CD8-positive, alpha-beta memory T cell (primary cell): Measurements from ENCODE around the gene TNFSF10. TPM values are rescaled to one million over a fixed set of nuclear protein-coding genes. Genes with fewer than 3 reads are reported as not detected.

Source experiments
- CTCF ChIA-PET: fragments of 350-600 bp; sonication (Branson Sonifier 250); formaldehyde crosslinking; loops from one replicate; lab custom pipeline; 2021; ENCODE audit warnings: antibody characterized with exemption; lab: Charles Lee
- POLR2A ChIA-PET: fragments of 350-600 bp; sonication (Branson Sonifier 250); formaldehyde crosslinking; loops from one replicate; lab custom pipeline; 2021; ENCODE audit warnings: antibody characterized with exemption; lab: Charles Lee
- DNase-seq, 5 donors: peaks; one replicate each; pipeline versions ENCODE4 v3.0.0 to v3.0.0-alpha.2; 2020 to 2022; ENCODE audit warnings: mixed read lengths in 1 of 5
- H3K27ac ChIP-seq: one replicate; pipeline ENCODE4 v1.7.0; 2013; ENCODE audit warnings: low read depth, mild to moderate bottlenecking, low read length, moderate library complexity
- H3K27me3 ChIP-seq: 2 replicates; pipeline ENCODE4 v1.7.0; 2013; ENCODE audit warnings: low read length, mild to moderate bottlenecking; ENCODE audit not compliant: insufficient read depth, poor library complexity, severe bottlenecking
- H3K36me3 ChIP-seq: 2 replicates; pipeline ENCODE4 v1.7.0; 2013; ENCODE audit warnings: mild to moderate bottlenecking, low read length, moderate library complexity; ENCODE audit not compliant: insufficient read depth
- H3K4me1 ChIP-seq: 2 replicates; pipeline ENCODE4 v1.7.0; 2013; ENCODE audit warnings: mild to moderate bottlenecking, low read length, moderate library complexity; ENCODE audit not compliant: insufficient read depth
- H3K4me3 ChIP-seq: 2 replicates; pipeline ENCODE4 v1.7.0; 2013; ENCODE audit warnings: mild to moderate bottlenecking, low read length
- H3K9me3 ChIP-seq: 2 replicates; pipeline ENCODE4 v1.7.0; 2013; ENCODE audit warnings: mild to moderate bottlenecking, low read length
- H3K27ac Mint-ChIP-seq, 8 donors: one replicate each; pipeline ENCODE4 v1.8.0; 2020 to 2021; ENCODE audit warnings: mixed read lengths in 8 of 8, mild to moderate bottlenecking in 6 of 8, inconsistent platforms in 3 of 8, moderate library complexity in 3 of 8
- H3K27me3 Mint-ChIP-seq, 2 donors: one replicate each; pipeline ENCODE4 v1.8.0; 2020 to 2021; ENCODE audit warnings: mixed read lengths in 2 of 2, mild to moderate bottlenecking in 1 of 2, moderate library complexity in 1 of 2
- H3K36me3 Mint-ChIP-seq, 3 donors: one replicate each; pipeline ENCODE4 v1.8.0; 2020 to 2021; ENCODE audit warnings: mixed read lengths in 3 of 3, inconsistent platforms in 1 of 3, mild to moderate bottlenecking in 1 of 3
- H3K4me1 Mint-ChIP-seq, 3 donors: one replicate each; pipeline ENCODE4 v1.8.0; 2020 to 2021; ENCODE audit warnings: mixed read lengths in 3 of 3, inconsistent platforms in 1 of 3, mild to moderate bottlenecking in 1 of 3
- H3K4me3 Mint-ChIP-seq, 7 donors: one replicate each; pipeline ENCODE4 v1.8.0; 2020 to 2021; ENCODE audit warnings: mixed read lengths in 7 of 7, mild to moderate bottlenecking in 6 of 7, moderate library complexity in 4 of 7, inconsistent platforms in 2 of 7
- H3K9me3 Mint-ChIP-seq, 5 donors: one replicate each; pipeline ENCODE4 v1.8.0; 2020 to 2022; ENCODE audit warnings: mixed read lengths in 5 of 5, mild to moderate bottlenecking in 3 of 5, moderate library complexity in 2 of 5, inconsistent platforms in 1 of 5
- polyA plus RNA-seq: library from polyadenylated mRNA; unstranded; fragments of 300-500 nt; fragmentation: Illumina TruSeq; gene quantifications from one replicate; pipeline ENCODE4 v1.2.3, GENCODE V29; 2021
- total RNA-seq, 2 experiments: library from RNA; stranded (reverse); gene quantifications; one replicate each; pipeline ENCODE4 v1.2.3, GENCODE V29; 2021

TNFSF10 gene
- total and polyA plus RNA-seq, 3 experiments from 2014 or later: 38.2 to 48.1 (median 41.9) TPM

DNA sequence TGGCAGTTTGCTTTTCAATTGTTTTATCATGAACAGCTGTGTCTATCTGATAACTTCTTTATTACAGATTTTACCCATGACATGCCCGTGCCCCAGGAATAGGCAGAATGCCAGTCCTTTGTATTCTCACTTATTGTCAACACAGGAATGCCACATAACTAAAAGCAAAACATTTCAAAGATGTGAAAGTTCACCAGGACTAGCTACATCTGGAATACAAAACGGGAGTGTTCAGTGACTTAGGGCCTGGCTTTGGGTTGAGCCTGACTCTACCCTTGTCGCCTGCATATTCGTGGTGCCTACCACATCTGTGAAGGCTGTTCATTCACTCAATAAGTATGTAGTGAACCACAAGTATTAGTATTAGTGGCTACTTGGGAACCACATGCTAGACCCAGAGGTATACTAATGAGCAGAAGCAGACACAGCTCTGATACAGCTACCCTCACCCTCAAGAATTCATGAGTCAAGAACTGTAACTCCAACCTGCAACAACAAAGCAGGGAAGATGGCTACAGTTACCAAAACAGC lies 2.9 kb downstream of the TNFSF10 start:
- Histone ChIP-seq H3K4me3 (peak overlapping the region; percentile 54), H3K36me3 (no peaks in the 10 kb centered on the region), H3K27me3 (no peaks in the 10 kb centered on the region), H3K27ac (no peak overlapping the region), H3K9me3 (no peaks in the 10 kb centered on the region), H3K4me1 (peaks cover 63% of the 10 kb centered on the region)
- ChIA-PET CTCF (interaction anchor here (1.2 to 1.4 kb wide), 3 partner anchors 9 to 76 kb away, joined by 3 to 4 read pairs (median 3); no protein-coding TSS in a partner anchor), POLR2A (no interaction called here)
- peak overlapping the region; percentile 83 to 97 (median 94) for H3K27ac Mint-ChIP-seq
- H3K9me3 Mint-ChIP-seq: no peaks in the 10 kb centered on the region
- peaks cover 0 to 23% (median 6%) of the 10 kb centered on the region in 3 donors for H3K36me3 Mint-ChIP-seq
- peaks cover 74 to 89% (median 83%) of the 10 kb centered on the region in 3 donors for H3K4me1 Mint-ChIP-seq
- no peaks in the 10 kb centered on the region for H3K27me3 Mint-ChIP-seq
- H3K4me3 Mint-ChIP-seq: peak overlapping the region; percentile 94 to 98 (median 96)
- DNase-seq: no peak

- no peaks in the 10 kb centered on the region for H3K27me3 ChIP-seq
- no peak for DNase-seq
- H3K4me3 ChIP-seq: peak overlapping the region; percentile 16
- ChIA-PET POLR2A (interaction anchor here (0.7 kb wide), 1 partner anchor 1650 kb away, joined by 4 read pairs; the partner anchor contains the start of gene RPL22L1), CTCF (interaction anchor here (1.2 to 1.4 kb wide), 3 partner anchors 9 to 77 kb away, joined by 3 to 4 read pairs (median 3); no protein-coding TSS in a partner anchor)
- Mint-ChIP-seq H3K9me3 (no peaks in the 10 kb centered on the region), H3K36me3 (peaks cover under 1 to 28% (median 11%) of the 10 kb centered on the region in 3 donors), H3K4me3 (peak overlapping the region; percentile 73 to 97 (median 96)), H3K27ac (peak overlapping the region; percentile 22 to 95 (median 87)), H3K27me3 (no peaks in the 10 kb centered on the region), H3K4me1 (peaks cover 80 to 90% (median 89%) of the 10 kb centered on the region in 3 donors)
- H3K27ac ChIP-seq: no peak overlapping the region
- peaks cover 66% of the 10 kb centered on the region for H3K4me1 ChIP-seq
- no peaks in the 10 kb centered on the region for H3K9me3 ChIP-seq
- H3K36me3 ChIP-seq: no peaks in the 10 kb centered on the region
Measured at GRCh38 chr3:172519740-172520139, 3.5 kb downstream of the TNFSF10 start.

GRCh38 chr3:172518929-172519640 lies 4.1 kb downstream of the TNFSF10 start:
- H3K9me3 ChIP-seq: no peaks in the 10 kb centered on the region
- Mint-ChIP-seq H3K4me1 (peaks cover 84 to 93% (median 90%) of the 10 kb centered on the region in 3 donors), H3K27ac (peak overlapping the region in 5 of 8 donors; percentile 12 to 92 (median 67)), H3K27me3 (no peaks in the 10 kb centered on the region), H3K36me3 (peaks cover 7 to 35% (median 17%) of the 10 kb centered on the region in 3 donors), H3K9me3 (no peaks in the 10 kb centered on the region), H3K4me3 (peak overlapping the region in 6 of 7 donors; percentile 26 to 96 (median 84))
- no peak overlapping the region for H3K27ac ChIP-seq
- H3K36me3 ChIP-seq: no peaks in the 10 kb centered on the region
- H3K4me3 ChIP-seq: peak overlapping the region; percentile 16
- DNase-seq: no peak
- ChIA-PET POLR2A (interaction anchor here (0.7 kb wide), 1 partner anchor 1649 kb away, joined by 4 read pairs; the partner anchor contains the start of gene RPL22L1), CTCF (interaction anchor here (1.3 kb wide), 1 partner anchor 11 kb away, joined by 3 read pairs; no protein-coding TSS in a partner anchor)
- no peaks in the 10 kb centered on the region for H3K27me3 ChIP-seq
- peaks cover 68% of the 10 kb centered on the region for H3K4me1 ChIP-seq

- Histone ChIP-seq H3K4me3 (peak overlapping the region; percentile 7), H3K36me3 (peaks cover 6% of the 10 kb centered on the region), H3K4me1 (peaks cover 72% of the 10 kb centered on the region), H3K27me3 (no peaks in the 10 kb centered on the region), H3K27ac (no peak overlapping the region), H3K9me3 (no peaks in the 10 kb centered on the region)
- Mint-ChIP-seq H3K27ac (peak overlapping the region; percentile 61 to 91 (median 80)), H3K4me3 (peak overlapping the region; percentile 49 to 80 (median 57)), H3K9me3 (no peaks in the 10 kb centered on the region), H3K36me3 (peaks cover 11 to 40% (median 24%) of the 10 kb centered on the region in 3 donors), H3K4me1 (peaks cover 81 to 93% (median 92%) of the 10 kb centered on the region in 3 donors), H3K27me3 (no peaks in the 10 kb centered on the region)
- ChIA-PET POLR2A (no interaction called here), CTCF (interaction anchor here (3.3 kb wide), 1 partner anchor 78 kb away, joined by 17 read pairs; no protein-coding TSS in a partner anchor)
- no peak for DNase-seq
Measured at GRCh38 chr3:172517859-172518466, 5.3 kb downstream of the TNFSF10 start.

DNA sequence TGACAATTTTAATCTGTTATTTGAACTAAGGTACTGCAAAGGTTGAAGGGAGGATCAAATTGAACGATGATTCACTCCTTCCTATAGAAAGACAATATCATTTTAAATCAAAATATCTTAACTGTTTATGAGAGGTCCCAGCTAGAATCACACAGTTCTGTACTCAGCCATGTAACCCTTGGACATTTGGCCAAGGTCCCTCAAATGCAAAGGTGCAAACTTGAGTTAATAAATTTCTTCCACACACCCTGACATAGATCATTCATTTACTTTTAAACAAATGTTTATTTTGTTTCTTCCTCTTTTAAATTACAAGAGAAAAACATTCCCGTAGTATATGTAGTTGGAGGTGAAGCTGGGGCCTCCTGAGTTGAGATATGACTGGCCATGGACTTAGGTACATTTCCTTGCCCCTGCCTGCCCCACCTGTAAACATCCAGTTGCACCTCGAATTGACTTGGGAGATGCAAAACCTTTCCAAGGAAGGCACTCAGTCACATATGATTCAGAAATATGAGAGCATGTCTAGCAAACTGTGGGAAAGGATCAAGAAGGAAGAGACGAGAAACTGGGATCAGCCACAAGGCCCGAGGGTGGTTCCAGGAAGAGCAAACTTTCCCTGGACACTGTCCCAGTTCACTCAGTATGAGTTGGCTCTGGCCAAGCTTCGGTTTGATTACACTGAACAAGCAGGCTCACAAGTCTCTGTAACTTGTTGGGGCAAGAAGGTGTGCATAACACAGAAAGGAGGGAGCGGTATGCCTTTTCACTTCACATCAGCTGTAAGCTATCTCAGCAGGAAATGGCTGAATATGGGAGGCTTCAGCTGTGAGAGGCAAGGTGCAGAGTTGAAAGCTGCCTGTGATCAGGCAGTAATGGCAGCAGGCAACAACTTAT lies 6.7 kb downstream of the TNFSF10 start:
- no peaks in the 10 kb centered on the region for H3K27me3 ChIP-seq
- H3K27ac ChIP-seq: no peak overlapping the region
- peak overlapping the region; percentile 21 for H3K4me3 ChIP-seq
- no peaks in the 10 kb centered on the region for H3K9me3 ChIP-seq
- Mint-ChIP-seq H3K27me3 (no peaks in the 10 kb centered on the region), H3K27ac (peak overlapping the region; percentile 66 to 96 (median 87)), H3K36me3 (peaks cover 20 to 44% (median 35%) of the 10 kb centered on the region in 3 donors), H3K4me3 (peak overlapping the region; percentile 63 to 86 (median 77)), H3K4me1 (peaks cover 90 to 100% (median 98%) of the 10 kb centered on the region in 3 donors), H3K9me3 (no peaks in the 10 kb centered on the region)
- DNase-seq: no peak
- peaks cover 86% of the 10 kb centered on the region for H3K4me1 ChIP-seq
- POLR2A ChIA-PET: no interaction called here
- CTCF ChIA-PET: interaction anchor here (1.1 to 3.3 kb wide), 2 partner anchors 9 to 80 kb away, joined by 3 to 17 read pairs; no protein-coding TSS in a partner anchor
- H3K36me3 ChIP-seq: peaks cover 7% of the 10 kb centered on the region

GRCh38 chr3:172515130-172515918 lies 7.9 kb downstream of the TNFSF10 start:
- peak overlapping the region in 6 of 7 donors; percentile 12 to 80 (median 23) for H3K4me3 Mint-ChIP-seq
- Histone ChIP-seq H3K4me1 (peaks cover 94% of the 10 kb centered on the region), H3K27ac (no peak overlapping the region), H3K36me3 (peaks cover 10% of the 10 kb centered on the region), H3K4me3 (no peak overlapping the region), H3K27me3 (no peaks in the 10 kb centered on the region), H3K9me3 (no peaks in the 10 kb centered on the region)
- POLR2A ChIA-PET: interaction anchor here (0.5 kb wide), 1 partner anchor 46 kb away, joined by 3 read pairs; no protein-coding TSS in a partner anchor
- no peak for DNase-seq
- H3K36me3 Mint-ChIP-seq: peaks cover 30 to 56% (median 45%) of the 10 kb centered on the region in 3 donors
- H3K9me3 Mint-ChIP-seq: no peaks in the 10 kb centered on the region
- H3K4me1 Mint-ChIP-seq: peaks cover 86 to 100% (median 95%) of the 10 kb centered on the region in 3 donors
- CTCF ChIA-PET: interaction anchor here (3.3 kb wide), 1 partner anchor 81 kb away, joined by 17 read pairs; no protein-coding TSS in a partner anchor
- H3K27me3 Mint-ChIP-seq: no peaks in the 10 kb centered on the region
- peak overlapping the region; percentile 55 to 91 (median 76) for H3K27ac Mint-ChIP-seq
